Lung (tissue), 12 donors: Measurements from ENCODE around the gene TTC39B. TPM values are rescaled to one million over a fixed set of nuclear protein-coding genes. Genes with fewer than 3 reads are reported as not detected.
"Not testable (repeated sequence)": the region's sequence is repeated elsewhere in the genome, so short reads cannot be mapped to it uniquely, and the experiment has no call there.

Source experiments
- ATAC-seq: fragments of 200-7000 bp; cut with Tn5 transposase; one replicate; pipeline ENCODE4 v1.9.1; 2020; ENCODE audit warnings: moderate number of reproducible peaks; ENCODE audit not compliant: insufficient read depth, low FRiP score
- DNase-seq, 3 donors: peaks; one replicate each; pipeline ENCODE4 v3.0.0-alpha.2; 2013 to 2017
- H3K27ac ChIP-seq, 2 donors: one replicate each; pipeline ENCODE4 v1.5.1; 2013; ENCODE audit warnings: mild to moderate bottlenecking in 2 of 2, moderate library complexity in 2 of 2, control low read depth in 1 of 2, inconsistent platforms in 1 of 2, low read depth in 1 of 2, low read length in 1 of 2
- H3K27me3 ChIP-seq, 3 donors: one replicate each; pipeline ENCODE4 v1.5.1; 2013; ENCODE audit warnings: low read length in 2 of 3; ENCODE audit not compliant: control insufficient read depth in 3 of 3, insufficient read depth in 3 of 3
- H3K36me3 ChIP-seq, 4 donors: one replicate each; pipeline ENCODE4 v1.5.1; 2013; ENCODE audit warnings: low read length in 4 of 4, mild to moderate bottlenecking in 1 of 4, moderate library complexity in 1 of 4; ENCODE audit not compliant: control insufficient read depth in 4 of 4, insufficient read depth in 4 of 4
- H3K4me1 ChIP-seq, 5 donors: one replicate each; pipeline ENCODE4 v1.5.1; 2013; ENCODE audit warnings: low read length in 5 of 5, mild to moderate bottlenecking in 2 of 5, moderate library complexity in 1 of 5; ENCODE audit not compliant: control insufficient read depth in 5 of 5, insufficient read depth in 5 of 5
- H3K4me3 ChIP-seq: one replicate; pipeline ENCODE4 v1.5.1; 2013; ENCODE audit warnings: mild to moderate bottlenecking, control low read depth, moderate library complexity
- H3K9ac ChIP-seq, 2 donors: one replicate each; pipeline ENCODE4 v1.5.1; 2013; ENCODE audit warnings: low read length in 2 of 2, control low read depth in 1 of 2; ENCODE audit not compliant: insufficient read depth in 1 of 2
- H3K9me3 ChIP-seq, 4 donors: one replicate each; pipeline ENCODE4 v1.5.1; 2013; ENCODE audit warnings: low read length in 3 of 4, mild to moderate bottlenecking in 1 of 4, moderate library complexity in 1 of 4; ENCODE audit not compliant: control insufficient read depth in 4 of 4, insufficient read depth in 3 of 4
- WGBS, 2 donors: extraction: QIAGEN DNeasy Blood & Tissue Kit; methylation state at CpG; one replicate each; pipeline ENCODE4 v1.1.7; 2013; 5-methylcytosine and 5-hydroxymethylcytosine counted together
- polyA plus RNA-seq, 2 donors: library from polyadenylated mRNA; stranded (reverse); fragments of 200-250 nt; gene quantifications; one replicate each; pipeline ENCODE4 v1.2.1, GENCODE V29; 2013
- total RNA-seq, 2 donors: library from RNA; depleted of rRNA in 1 of 2; stranded (reverse); fragments of >200 nt in 1 of 2; gene quantifications; one replicate each; pipeline ENCODE4 v1.2.1, GENCODE V29; 2014 to 2021
- TF ChIP-seq, protein P1 (sequence below): IDR thresholded peaks from 2 replicates; pipeline ENCODE4 v1.5.1; 2012; ENCODE audit warnings: mild to moderate bottlenecking; ENCODE audit errors: control extremely low read depth, extremely low read depth
- donor health status: control.
- donor health status: control.
- donor health status: Bipolar disorder and iron deficiency.
- donor health status: healthy.
- donor health status: DM: yes; HTN: yes; CAD: no.

Gene TTC39B
- total and polyA plus RNA-seq, 4 donors: 4.2 to 30.0 (median 19.2) TPM

DNA sequence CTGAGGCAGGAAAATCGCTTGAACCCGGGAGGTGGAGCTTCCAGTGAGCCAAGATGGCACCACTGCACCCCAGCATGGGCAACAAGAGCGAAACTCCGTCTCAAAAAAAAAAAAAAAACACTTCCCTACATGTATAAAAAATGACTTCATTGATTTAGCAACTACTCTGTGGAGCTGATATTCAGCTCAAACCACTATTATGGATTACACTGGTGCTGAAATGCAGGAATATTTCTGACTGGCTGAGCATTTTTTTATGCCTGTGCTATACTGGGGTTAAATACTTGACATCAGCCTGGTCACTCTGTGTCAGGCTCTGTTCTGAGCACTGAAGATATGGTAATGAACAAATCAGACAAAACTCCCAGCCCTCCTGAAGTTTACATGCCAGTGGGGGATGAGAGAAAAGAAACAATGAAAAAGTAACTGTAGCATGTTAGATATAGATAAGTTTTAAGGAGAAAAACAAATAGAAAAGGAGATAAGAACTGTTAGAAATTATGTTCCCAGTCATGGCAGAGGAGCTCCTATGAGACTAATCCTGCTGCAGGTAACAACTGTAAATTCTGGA, 22.6 kb upstream of the TTC39B start:
- Histone ChIP-seq H3K4me3 (no peak overlapping the region), H3K36me3 (no peaks in the 10 kb centered on the region), H3K27me3 (no peaks in the 10 kb centered on the region), H3K9me3 (no peaks in the 10 kb centered on the region), H3K4me1 (peaks cover 0 to 8% (median 0%) of the 10 kb centered on the region in 5 donors), H3K9ac (no peak overlapping the region), H3K27ac (no peak overlapping the region)
- DNase-seq (no peak), ATAC-seq (no peak)
- TF ChIP-seq, protein P1, sequence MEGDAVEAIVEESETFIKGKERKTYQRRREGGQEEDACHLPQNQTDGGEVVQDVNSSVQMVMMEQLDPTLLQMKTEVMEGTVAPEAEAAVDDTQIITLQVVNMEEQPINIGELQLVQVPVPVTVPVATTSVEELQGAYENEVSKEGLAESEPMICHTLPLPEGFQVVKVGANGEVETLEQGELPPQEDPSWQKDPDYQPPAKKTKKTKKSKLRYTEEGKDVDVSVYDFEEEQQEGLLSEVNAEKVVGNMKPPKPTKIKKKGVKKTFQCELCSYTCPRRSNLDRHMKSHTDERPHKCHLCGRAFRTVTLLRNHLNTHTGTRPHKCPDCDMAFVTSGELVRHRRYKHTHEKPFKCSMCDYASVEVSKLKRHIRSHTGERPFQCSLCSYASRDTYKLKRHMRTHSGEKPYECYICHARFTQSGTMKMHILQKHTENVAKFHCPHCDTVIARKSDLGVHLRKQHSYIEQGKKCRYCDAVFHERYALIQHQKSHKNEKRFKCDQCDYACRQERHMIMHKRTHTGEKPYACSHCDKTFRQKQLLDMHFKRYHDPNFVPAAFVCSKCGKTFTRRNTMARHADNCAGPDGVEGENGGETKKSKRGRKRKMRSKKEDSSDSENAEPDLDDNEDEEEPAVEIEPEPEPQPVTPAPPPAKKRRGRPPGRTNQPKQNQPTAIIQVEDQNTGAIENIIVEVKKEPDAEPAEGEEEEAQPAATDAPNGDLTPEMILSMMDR: no peak
- WGBS, 2 donors: 81 to 92% methylated on average over 4 of the region's 4 CpGs

DNA sequence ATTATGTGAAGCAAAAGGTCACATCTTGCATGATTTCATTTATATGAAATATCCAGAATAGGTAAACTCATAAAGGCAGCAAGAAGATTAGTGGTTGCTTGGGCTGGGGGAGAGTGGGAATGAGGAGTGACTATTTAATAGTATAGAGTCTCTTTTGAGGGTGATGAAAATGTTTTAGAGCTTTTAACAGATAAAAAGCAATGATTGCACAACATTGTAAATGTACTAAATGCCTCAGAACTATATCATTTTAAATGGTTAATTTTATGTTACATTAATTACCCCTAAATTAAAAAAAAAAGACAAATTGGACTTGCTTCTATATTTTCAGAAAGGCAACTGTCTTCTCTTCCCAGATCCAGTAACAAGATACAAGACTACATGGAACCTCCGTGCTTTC, 21.9 kb upstream of the TTC39B start:
- H3K9me3 ChIP-seq: no peaks in the 10 kb centered on the region
- TF ChIP-seq, protein P1: no peak
- H3K4me3 ChIP-seq: no peak overlapping the region
- WGBS, 2 donors: 93 to 98% methylated on average over 1 of the region's 1 CpG
- H3K4me1 ChIP-seq: peaks cover 0 to 8% (median 0%) of the 10 kb centered on the region in 5 donors
- ATAC-seq (no peak), DNase-seq (no peak)
- no peak overlapping the region for H3K27ac ChIP-seq
- H3K36me3 ChIP-seq: no peaks in the 10 kb centered on the region
- H3K9ac ChIP-seq: no peak overlapping the region
- H3K27me3 ChIP-seq: no peaks in the 10 kb centered on the region

DNA sequence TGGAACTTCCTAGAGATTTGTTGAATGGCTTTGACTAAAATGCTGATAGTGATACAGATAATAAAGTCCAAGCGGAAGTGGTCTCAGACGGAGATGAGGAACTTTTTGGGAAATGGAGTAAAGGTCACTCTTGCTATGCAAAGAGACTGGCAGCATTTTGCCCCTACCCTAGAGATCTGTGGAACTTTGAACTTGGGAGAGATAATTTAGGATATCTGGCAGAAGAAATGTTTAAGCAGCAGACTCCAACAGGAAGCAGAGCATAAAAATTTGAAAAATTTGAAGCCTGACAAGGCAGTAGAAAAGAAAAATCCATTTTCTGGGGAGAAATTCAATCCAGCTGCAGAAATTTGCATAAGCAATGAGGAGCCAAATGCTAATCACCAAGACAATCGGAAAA, 15.7 kb upstream of the TTC39B start:
- ATAC-seq: not testable (repeated sequence)

DNA sequence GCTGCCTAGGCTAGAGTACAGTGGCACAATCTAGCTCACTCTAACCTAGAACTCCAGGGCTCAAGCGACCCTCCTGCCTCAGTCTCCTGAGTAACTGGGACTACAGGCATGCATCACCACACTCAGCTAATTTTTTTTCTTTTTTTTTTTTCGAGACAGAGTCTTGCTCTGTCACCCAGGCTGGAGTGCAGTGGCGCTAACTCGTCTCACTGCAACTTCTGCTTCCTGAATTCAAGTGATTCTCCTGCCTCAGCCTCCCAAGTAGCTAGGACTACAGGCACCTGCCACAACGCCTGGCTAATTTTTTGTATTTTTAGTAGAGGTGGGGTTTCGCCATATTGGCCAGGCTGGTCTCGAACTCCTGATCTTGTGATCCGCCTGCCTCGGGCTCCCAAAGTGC, 12.6 kb upstream of the TTC39B start:
- not testable (repeated sequence) for H3K4me1 ChIP-seq, H3K27me3 ChIP-seq, H3K9ac ChIP-seq, H3K27ac ChIP-seq, H3K9me3 ChIP-seq, H3K4me3 ChIP-seq, H3K36me3 ChIP-seq, DNase-seq, ATAC-seq
- 74 to 83% methylated on average over 9 of the region's 9 CpGs for WGBS, 2 donors

More for the DNA sequence above, 15.7 kb upstream of the TTC39B start:
- H3K9me3 ChIP-seq, H3K9ac ChIP-seq, H3K4me1 ChIP-seq, H3K27ac ChIP-seq, H3K27me3 ChIP-seq, DNase-seq, H3K36me3 ChIP-seq, H3K4me3 ChIP-seq: not testable (repeated sequence)
- WGBS, 2 donors: 87 to 97% methylated on average over 3 of the region's 3 CpGs
